ENCODE results near the gene SH3BP2.

The SH3BP2 gene

GRCh38 chr4:2786794-2787229 lies 6.1 kb upstream of the SH3BP2 start:
- no peak for ATAC-seq
- no peak for TF ChIP-seq PATZ1 (CRISPR knock-in tag; IDR thresholded peaks at IDR 0.05; ENCODE audit: borderline replicate concordance)
- no peak for TF ChIP-seq TCF4 (CRISPR knock-in tag; IDR thresholded peaks at IDR 0.05; ENCODE audit: borderline replicate concordance)
- TF ChIP-seq ARNTL (CRISPR knock-in tag; IDR thresholded peaks at IDR 0.05; ENCODE audit: borderline replicate concordance, low read depth): no peak
- no peak for TF ChIP-seq TOX (CRISPR knock-in tag; IDR thresholded peaks at IDR 0.05; ENCODE audit: borderline replicate concordance)
- no peak for TF ChIP-seq OSR1 (CRISPR knock-in tag; IDR thresholded peaks at IDR 0.05)
- no peak for TF ChIP-seq POU6F1 (CRISPR knock-in tag; IDR thresholded peaks at IDR 0.05; ENCODE audit: borderline replicate concordance, low read depth)
- TF ChIP-seq PPARA (CRISPR knock-in tag; IDR thresholded peaks at IDR 0.05; ENCODE audit: borderline replicate concordance): no peak
- TF ChIP-seq ZFP30 (CRISPR knock-in tag; IDR thresholded peaks at IDR 0.05): no peak
- TF ChIP-seq ZNF565 (CRISPR knock-in tag; conservative IDR thresholded peaks at IDR 0.05; ENCODE audit: low read depth): no peak
- TF ChIP-seq ZFP3 (CRISPR knock-in tag; IDR thresholded peaks at IDR 0.05): no peak
- TF ChIP-seq GLIS3 (CRISPR knock-in tag; IDR thresholded peaks at IDR 0.05): no peak
- no peak for TF ChIP-seq CSDC2 (CRISPR knock-in tag; IDR thresholded peaks at IDR 0.05)
- TF ChIP-seq ZNF70 (CRISPR knock-in tag; IDR thresholded peaks at IDR 0.05): no peak
- TF ChIP-seq ESRRG (CRISPR knock-in tag; IDR thresholded peaks at IDR 0.05): no peak
- no peak for TF ChIP-seq BACH2 (CRISPR knock-in tag; IDR thresholded peaks at IDR 0.05; ENCODE audit: borderline replicate concordance)
- TF ChIP-seq SNAI2 (CRISPR knock-in tag; IDR thresholded peaks at IDR 0.05): no peak
- no peak for TF ChIP-seq TSHZ2 (CRISPR knock-in tag; IDR thresholded peaks at IDR 0.05)
- no peak for TF ChIP-seq ZC3H10 (CRISPR knock-in tag; IDR thresholded peaks at IDR 0.05)

GRCh38 chr4:2787230-2788100 lies 5.4 kb upstream of the SH3BP2 start:
- ATAC-seq: no peak
- TF ChIP-seq ZFP30 (CRISPR knock-in tag; IDR thresholded peaks at IDR 0.05): no peak
- no peak for TF ChIP-seq TCF4 (CRISPR knock-in tag; IDR thresholded peaks at IDR 0.05; ENCODE audit: borderline replicate concordance)
- TF ChIP-seq ISL1 (CRISPR knock-in tag; IDR thresholded peaks at IDR 0.05): no peak

- no peak for ATAC-seq
- no peak for TF ChIP-seq ZFP3 (CRISPR knock-in tag; IDR thresholded peaks at IDR 0.05)
- TF ChIP-seq CSDC2 (CRISPR knock-in tag; IDR thresholded peaks at IDR 0.05): no peak
- no peak for TF ChIP-seq TOX (CRISPR knock-in tag; IDR thresholded peaks at IDR 0.05; ENCODE audit: borderline replicate concordance)
- TF ChIP-seq GLIS3 (CRISPR knock-in tag; IDR thresholded peaks at IDR 0.05): no peak
- TF ChIP-seq TSHZ2 (CRISPR knock-in tag; IDR thresholded peaks at IDR 0.05): no peak
- no peak for TF ChIP-seq PPARA (CRISPR knock-in tag; IDR thresholded peaks at IDR 0.05; ENCODE audit: borderline replicate concordance)
- TF ChIP-seq ZNF70 (CRISPR knock-in tag; IDR thresholded peaks at IDR 0.05): no peak
- TF ChIP-seq ARNTL (CRISPR knock-in tag; IDR thresholded peaks at IDR 0.05; ENCODE audit: borderline replicate concordance, low read depth): no peak
- TF ChIP-seq PATZ1 (CRISPR knock-in tag; IDR thresholded peaks at IDR 0.05; ENCODE audit: borderline replicate concordance): no peak
- TF ChIP-seq ISL1 (CRISPR knock-in tag; IDR thresholded peaks at IDR 0.05): no peak
- TF ChIP-seq RARB (CRISPR knock-in tag; IDR thresholded peaks at IDR 0.05): no peak
- TF ChIP-seq ESRRG (CRISPR knock-in tag; IDR thresholded peaks at IDR 0.05): no peak
- no peak for TF ChIP-seq BACH2 (CRISPR knock-in tag; IDR thresholded peaks at IDR 0.05; ENCODE audit: borderline replicate concordance)
- no peak for TF ChIP-seq TCF4 (CRISPR knock-in tag; IDR thresholded peaks at IDR 0.05; ENCODE audit: borderline replicate concordance)
- no peak for TF ChIP-seq CREB5 (CRISPR knock-in tag; IDR thresholded peaks at IDR 0.05; ENCODE audit: low read depth)
Measured at GRCh38 chr4:2788101-2788500, 4.8 kb upstream of the SH3BP2 start.

Data from SK-N-SH treated with all-trans-retinoic acid at 6 μM for 48 hours (cell line).